NB4 (cell line): ENCODE results near the gene SLFN11.

Source experiments
- POLR2A ChIP-seq: IDR thresholded peaks from 2 replicates; pipeline ENCODE4 v1.6.1; 2011; ENCODE audit warnings: mild to moderate bottlenecking; ENCODE audit not compliant: insufficient read length; ENCODE audit errors: extremely low read depth
- TF ChIP-seq, protein P1 (sequence below): IDR thresholded peaks from one replicate; pipeline ENCODE4 v1.5.1; 2012; ENCODE audit warnings: low read depth, low read length
- TF ChIP-seq, protein P2 (sequence below): IDR thresholded peaks from 2 replicates; pipeline ENCODE4 v1.6.1; 2011; ENCODE audit warnings: low read depth, low read length

DNA sequence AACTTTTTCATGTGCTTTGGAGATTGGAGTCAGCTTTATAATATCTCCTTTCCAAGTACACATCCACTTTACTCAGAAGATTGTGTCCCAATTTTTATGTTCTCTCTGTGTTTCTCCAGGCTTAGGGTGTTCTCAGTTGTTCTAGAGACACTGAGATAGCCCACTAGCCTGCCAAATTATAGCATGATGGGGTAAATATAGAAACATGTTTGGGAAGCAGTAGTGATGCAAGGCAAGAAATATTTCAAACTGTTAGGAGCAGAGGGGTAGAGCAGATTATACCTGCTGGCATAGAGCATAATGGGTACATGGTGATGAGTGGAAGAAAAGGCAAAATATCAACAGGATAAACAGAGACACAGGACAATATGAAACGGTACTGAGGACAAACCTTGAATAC lies 12.4 kb downstream of the SLFN11 start:
- TF ChIP-seq, protein P1, sequence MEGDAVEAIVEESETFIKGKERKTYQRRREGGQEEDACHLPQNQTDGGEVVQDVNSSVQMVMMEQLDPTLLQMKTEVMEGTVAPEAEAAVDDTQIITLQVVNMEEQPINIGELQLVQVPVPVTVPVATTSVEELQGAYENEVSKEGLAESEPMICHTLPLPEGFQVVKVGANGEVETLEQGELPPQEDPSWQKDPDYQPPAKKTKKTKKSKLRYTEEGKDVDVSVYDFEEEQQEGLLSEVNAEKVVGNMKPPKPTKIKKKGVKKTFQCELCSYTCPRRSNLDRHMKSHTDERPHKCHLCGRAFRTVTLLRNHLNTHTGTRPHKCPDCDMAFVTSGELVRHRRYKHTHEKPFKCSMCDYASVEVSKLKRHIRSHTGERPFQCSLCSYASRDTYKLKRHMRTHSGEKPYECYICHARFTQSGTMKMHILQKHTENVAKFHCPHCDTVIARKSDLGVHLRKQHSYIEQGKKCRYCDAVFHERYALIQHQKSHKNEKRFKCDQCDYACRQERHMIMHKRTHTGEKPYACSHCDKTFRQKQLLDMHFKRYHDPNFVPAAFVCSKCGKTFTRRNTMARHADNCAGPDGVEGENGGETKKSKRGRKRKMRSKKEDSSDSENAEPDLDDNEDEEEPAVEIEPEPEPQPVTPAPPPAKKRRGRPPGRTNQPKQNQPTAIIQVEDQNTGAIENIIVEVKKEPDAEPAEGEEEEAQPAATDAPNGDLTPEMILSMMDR, result no peak
- TF ChIP-seq POLR2A, result no peak
- TF ChIP-seq, protein P2, sequence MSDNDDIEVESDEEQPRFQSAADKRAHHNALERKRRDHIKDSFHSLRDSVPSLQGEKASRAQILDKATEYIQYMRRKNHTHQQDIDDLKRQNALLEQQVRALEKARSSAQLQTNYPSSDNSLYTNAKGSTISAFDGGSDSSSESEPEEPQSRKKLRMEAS, result no peak
